A549 treated with RU486 at 1 μM for 4 hours (cell line): ENCODE measurements around the gene ELMO2. TPM values are rescaled to one million over a fixed set of nuclear protein-coding genes. Genes with fewer than 3 reads are reported as not detected.

Source experiments
- total RNA-seq: library from RNA; stranded (reverse); fragments of 200-300 nt; extraction: Qiagen RNA extraction; gene quantifications from 5 replicates; pipeline ENCODE4 v1.2.3, GENCODE V29; 2022; ENCODE audit warnings: low read depth

The ELMO2 gene
- 17.8 to 21.1 TPM (median 19.5 TPM) in 5 replicates for total RNA-seq

GRCh38 chr20:46406200-46406985 is at the start of gene ELMO2:
TSS of gene ELMO2 (minus strand) at chr20:46406615. CDS start at chr20:46394482, 12,133 bp downstream.

Other genes starting within 250 kb of the ELMO2 start
- gene CDH22, start 98.1 kb downstream of the ELMO2 start, total RNA-seq, result 0.06 TPM in 1 of 5 replicates, not detected in the others
- not detected in 5 replicates for gene ZNF334, start 106.9 kb upstream of the ELMO2 start, total RNA-seq
- not detected in 5 replicates for gene OCSTAMP, start 144.0 kb upstream of the ELMO2 start, total RNA-seq
- gene SLC13A3, start 244.8 kb upstream of the ELMO2 start, total RNA-seq, result 0.03 to 0.13 TPM (median 0.06 TPM) in 3 of 5 replicates, not detected in the others